RWPE1 (cell line): ENCODE results near the gene BCS1L.

Source experiments
- CTCF ChIA-PET: fragments of 350-600 bp; sonication (Branson Sonifier 250); formaldehyde crosslinking; extraction: SDS; loops from one replicate; lab custom pipeline; 2021; lab: Yijun Ruan, JAX
- POLR2A ChIA-PET: fragments of 400-600 bp; formaldehyde crosslinking; extraction: SDS; loops from one replicate; lab custom pipeline; 2020; ENCODE audit warnings: antibody characterized with exemption; ENCODE audit not compliant: low non-redundant PET; lab: Yijun Ruan, JAX
- DNase-seq: peaks from one replicate; pipeline ENCODE4 v3.0.0; 2012; ENCODE audit warnings: low spot score
- H3K27ac ChIP-seq: fragments of 450-650 bp; 2 replicates; pipeline ENCODE4 v1.5.1; 2017
- CTCF ChIP-seq: fragments of 450-650 bp; conservative IDR thresholded peaks from 2 replicates; pipeline ENCODE4 v1.5.1; 2017; ENCODE audit warnings: low read depth, mild to moderate bottlenecking

BCS1L gene

GRCh38 chr2:218648787-218649100 is 10.7 kb upstream of the BCS1L start:
- peak; percentile 37 for TF ChIP-seq CTCF
- ChIA-PET POLR2A (no interaction called here), CTCF (interaction anchor here (0.6 kb wide), 1 partner anchor 251 kb away, joined by 4 read pairs; no protein-coding TSS in a partner anchor)
- DNase-seq = no peak
- H3K27ac ChIP-seq = no peak overlapping the region

- CTCF ChIA-PET = interaction anchor here (0.5 kb wide), 1 partner anchor 68 kb away, joined by 3 read pairs; no protein-coding TSS in a partner anchor
- TF ChIP-seq CTCF = no peak
- POLR2A ChIA-PET = no interaction called here
Observed at GRCh38 chr2:218655751-218656150, 3.7 kb upstream of the BCS1L start.

GRCh38 chr2:218658671-218659257 is 719 bp upstream of the BCS1L start:
- peak overlapping the region; percentile 84 for H3K27ac ChIP-seq
- TF ChIP-seq CTCF = peak; percentile 74
- peak; percentile 77 for DNase-seq
- POLR2A ChIA-PET = interaction anchor here (0.6 to 1.1 kb wide), 5 partner anchors 9 to 181 kb away, joined by 3 to 21 read pairs (median 3); partner anchors contain the start of genes RNF25 and STK36
- CTCF ChIA-PET = interaction anchor here (0.6 to 2.6 kb wide), 14 partner anchors 11 to 218 kb away, joined by 3 to 12 read pairs (median 4); partner anchors contain the start of genes RNF25, STK36 and TTLL4

More at GRCh38 chr2:218655751-218656150, 3.7 kb upstream of the BCS1L start:
- H3K27ac ChIP-seq = no peak overlapping the region
- no peak for DNase-seq

GRCh38 chr2:218659988-218660358 is 490 bp downstream of the BCS1L start:
- CTCF ChIA-PET = interaction anchor here (1.1 to 2.6 kb wide), 4 partner anchors 27 to 217 kb away, joined by 4 to 12 read pairs (median 5); partner anchors contain the start of gene TTLL4
- POLR2A ChIA-PET = interaction anchor here (0.6 to 1.1 kb wide), 7 partner anchors 8 to 444 kb away, joined by 3 to 21 read pairs (median 5); partner anchors contain the start of genes RNF25 and STK36
- no peak for DNase-seq
- H3K27ac ChIP-seq = peak overlapping the region; percentile 84
- TF ChIP-seq CTCF = no peak

- no peak for DNase-seq
- TF ChIP-seq CTCF = no peak
- peak overlapping the region; percentile 17 for H3K27ac ChIP-seq
- POLR2A ChIA-PET = no interaction called here
- CTCF ChIA-PET = no interaction called here
Observed at GRCh38 chr2:218662377-218662776, 2.9 kb downstream of the BCS1L start.

- DNase-seq = no peak
- CTCF ChIA-PET = no interaction called here
- peak overlapping the region; percentile 17 for H3K27ac ChIP-seq
- TF ChIP-seq CTCF = no peak
- POLR2A ChIA-PET = no interaction called here
Observed at GRCh38 chr2:218662827-218663226, 3.3 kb downstream of the BCS1L start.
